GM19240 (cell line): ENCODE data around the gene DIP2B.

Experiments
- DNase-seq: peaks from one replicate; pipeline ENCODE4 v3.0.0; 2011; ENCODE audit warnings: low spot score; ENCODE audit not compliant: insufficient read length

Gene DIP2B

GRCh38 chr12:50725011-50725942, 220.5 kb downstream of the DIP2B start:
- DNase-seq: no peak

GRCh38 chr12:50727466-50727865, 222.7 kb downstream of the DIP2B start:
- no peak for DNase-seq

GRCh38 chr12:50728417-50728816, 223.6 kb downstream of the DIP2B start:
- no peak for DNase-seq

GRCh38 chr12:50728841-50729240, 224.1 kb downstream of the DIP2B start:
- no peak for DNase-seq

- DNase-seq: no peak
Measured at GRCh38 chr12:50732591-50732990, 227.8 kb downstream of the DIP2B start.

- no peak for DNase-seq
Measured at GRCh38 chr12:50733706-50734105, 228.9 kb downstream of the DIP2B start.

GRCh38 chr12:50734409-50735263, 229.9 kb downstream of the DIP2B start:
- no peak for DNase-seq

GRCh38 chr12:50739611-50740010, 234.8 kb downstream of the DIP2B start:
- no peak for DNase-seq

- no peak for DNase-seq
Measured at GRCh38 chr12:50740307-50740706, 235.5 kb downstream of the DIP2B start.

GRCh38 chr12:50742776-50743175, 238.0 kb downstream of the DIP2B start:
- no peak for DNase-seq

GRCh38 chr12:50745861-50746260, 241.1 kb downstream of the DIP2B start:
- no peak for DNase-seq

- DNase-seq: no peak
Measured at GRCh38 chr12:50746431-50746830, 241.6 kb downstream of the DIP2B start.

- no peak for DNase-seq
Measured at GRCh38 chr12:50747817-50748216, 243.0 kb downstream of the DIP2B start.

- DNase-seq: no peak
Measured at GRCh38 chr12:50749459-50749882, 244.7 kb downstream of the DIP2B start.

GRCh38 chr12:50750366-50750765, 245.6 kb downstream of the DIP2B start:
- no peak for DNase-seq

GRCh38 chr12:50751948-50752721, 247.3 kb downstream of the DIP2B start:
- no peak for DNase-seq

GRCh38 chr12:50753232-50753769, 248.5 kb downstream of the DIP2B start:
- DNase-seq: no peak

- DNase-seq: peak; percentile 83
Measured at GRCh38 chr12:50763639-50764285, 259.0 kb downstream of the DIP2B start, which contains the start of gene ATF1. Gene ATF1 (plus strand): TSS chr12:50764101. CDS start chr12:50780146, 16,045 bp downstream.

- peak; percentile 43 for DNase-seq
Measured at GRCh38 chr12:50764286-50765094, 259.7 kb downstream of the DIP2B start.
